ENCODE data around the gene HIP1. TPM values are rescaled to one million over a fixed set of nuclear protein-coding genes. Genes with fewer than 3 reads are reported as not detected.

Gene HIP1
- total and polyA plus RNA-seq, 2 of the 4 experiments (the other 2 are of a cell fraction): 6.8 to 10.0 TPM

DNA sequence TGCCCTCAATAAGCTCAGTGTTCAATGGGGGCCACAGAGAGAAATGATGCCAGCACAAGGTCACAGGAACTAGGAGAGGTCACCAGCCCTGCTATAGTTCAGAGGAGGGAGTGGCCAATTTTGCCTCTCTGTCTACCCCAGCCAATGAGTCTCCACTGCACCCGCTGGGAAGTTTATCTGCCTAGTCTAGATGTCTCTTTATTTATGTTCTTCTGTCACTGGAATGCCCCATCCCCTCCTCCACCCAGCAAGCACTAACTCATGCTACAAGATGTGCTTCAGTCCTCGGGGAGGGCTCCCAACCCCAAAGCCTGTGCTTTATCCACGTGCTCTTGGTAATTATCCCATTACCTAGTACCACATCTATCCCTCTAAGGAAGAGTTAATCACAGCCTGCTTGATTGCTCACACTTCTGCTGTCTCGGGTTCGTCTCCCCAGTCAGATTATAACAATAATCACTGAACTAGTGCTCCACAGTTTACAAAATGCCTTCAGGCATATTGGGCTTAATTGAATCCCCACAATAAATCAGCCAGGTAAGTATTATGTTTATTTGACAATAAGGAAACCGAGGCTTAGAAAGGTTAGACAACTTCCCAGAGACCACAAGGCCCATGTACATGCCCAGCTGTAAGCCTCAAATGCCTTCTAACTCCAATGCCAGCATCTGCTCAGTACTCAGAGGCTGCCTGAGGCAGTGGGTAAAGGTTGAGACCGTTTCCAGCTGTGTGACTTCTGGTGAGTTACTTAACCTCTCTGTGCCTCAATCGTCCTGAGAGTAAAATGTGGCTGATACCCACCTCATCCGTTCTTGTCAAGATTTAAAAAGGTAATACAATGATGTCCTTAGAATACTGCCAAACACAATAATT lies 3.9 kb downstream of the HIP1 start (continued):
- TF ChIP-seq RFX5 (IDR thresholded peaks at IDR 0.05; ENCODE audit: low read depth, low read length) (no peak), CEBPB (IDR thresholded peaks at IDR 0.05; ENCODE audit: low read depth, low read length) (no peak), POLR2A (IDR thresholded peaks at IDR 0.05; ENCODE audit: low read depth, low read length) (0 out of 2 replicates have a peak, but pooled peaks have one; percentile 21)
